ENCODE results near the gene TRMT61B.

Gene TRMT61B

DNA sequence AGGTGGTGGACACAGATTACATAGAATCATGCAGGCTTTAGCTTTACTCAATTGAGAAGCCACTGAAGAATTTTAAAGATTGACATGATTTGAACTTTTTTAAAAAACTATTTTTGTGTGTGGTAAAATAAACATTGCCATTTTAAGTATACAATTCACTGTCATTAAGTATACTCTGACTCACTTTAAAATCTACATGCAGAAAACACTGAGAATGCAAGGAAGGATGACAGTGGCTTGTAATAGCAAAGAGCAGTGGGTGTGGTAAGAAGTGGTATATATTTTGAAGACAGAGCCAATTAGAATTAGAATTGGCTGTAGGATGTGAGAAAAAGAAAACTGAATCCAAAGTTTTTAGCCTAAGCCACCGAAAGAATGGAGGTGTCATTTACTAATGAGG lies 14.9 kb downstream of the TRMT61B start:
- DNase-seq, result no peak

DNA sequence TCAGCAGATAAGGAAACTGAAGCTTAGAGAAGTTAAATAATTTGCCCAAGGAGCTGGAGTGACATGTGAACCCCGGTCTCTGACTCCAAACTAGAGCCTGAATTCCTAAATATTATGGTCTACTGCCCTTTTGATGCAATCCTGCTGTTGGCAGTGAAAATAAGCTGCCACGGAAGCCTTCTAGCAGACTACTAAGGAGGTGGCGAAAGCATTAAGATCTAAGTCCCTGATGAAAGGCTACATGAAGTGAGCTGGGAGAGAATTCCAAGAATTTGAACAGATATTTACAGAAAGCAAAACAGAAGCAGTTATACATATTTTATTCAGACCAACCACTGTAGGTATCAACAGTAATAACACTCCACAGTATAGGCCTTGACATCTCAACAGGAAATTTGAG lies 28.1 kb downstream of the TRMT61B start:
- no peak for DNase-seq

DNA sequence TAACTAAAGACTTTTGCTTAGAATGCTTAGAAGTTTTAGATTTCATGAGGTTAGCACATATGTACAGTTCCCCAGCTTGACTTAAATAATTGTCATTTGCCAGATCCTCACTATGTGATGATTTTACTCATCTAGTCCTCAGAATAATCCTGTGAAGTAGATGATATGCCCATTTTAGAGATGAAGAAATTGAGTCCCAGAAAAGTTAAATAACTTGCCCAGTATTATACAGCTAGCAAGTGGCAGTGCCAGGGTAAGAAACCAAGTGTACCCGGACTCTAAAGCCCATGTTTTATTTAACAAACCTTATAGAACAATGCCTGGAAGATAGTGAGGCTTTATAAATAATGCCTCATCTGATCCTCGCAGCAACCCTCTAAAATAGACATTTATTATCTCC lies 31.1 kb downstream of the TRMT61B start:
- no peak for DNase-seq

DNA sequence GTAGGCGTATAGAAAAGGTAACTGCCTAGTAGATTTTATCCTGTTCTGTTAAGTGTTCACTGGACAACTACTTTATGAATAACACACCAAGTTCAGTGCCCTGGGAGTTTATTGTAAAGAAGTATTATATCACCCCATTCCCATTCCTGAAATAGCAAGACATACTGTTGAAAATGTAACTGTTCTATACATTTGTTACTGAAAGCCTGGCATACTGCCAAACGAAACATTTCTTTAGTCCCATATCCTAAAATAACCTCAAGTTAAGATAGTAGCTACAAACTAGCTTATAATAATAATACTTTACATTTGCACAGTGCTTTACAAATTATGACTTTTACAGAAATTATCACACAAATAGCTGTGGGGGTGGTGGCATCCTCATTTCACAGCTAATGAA lies 34.3 kb downstream of the TRMT61B start:
- DNase-seq, result no peak

DNA sequence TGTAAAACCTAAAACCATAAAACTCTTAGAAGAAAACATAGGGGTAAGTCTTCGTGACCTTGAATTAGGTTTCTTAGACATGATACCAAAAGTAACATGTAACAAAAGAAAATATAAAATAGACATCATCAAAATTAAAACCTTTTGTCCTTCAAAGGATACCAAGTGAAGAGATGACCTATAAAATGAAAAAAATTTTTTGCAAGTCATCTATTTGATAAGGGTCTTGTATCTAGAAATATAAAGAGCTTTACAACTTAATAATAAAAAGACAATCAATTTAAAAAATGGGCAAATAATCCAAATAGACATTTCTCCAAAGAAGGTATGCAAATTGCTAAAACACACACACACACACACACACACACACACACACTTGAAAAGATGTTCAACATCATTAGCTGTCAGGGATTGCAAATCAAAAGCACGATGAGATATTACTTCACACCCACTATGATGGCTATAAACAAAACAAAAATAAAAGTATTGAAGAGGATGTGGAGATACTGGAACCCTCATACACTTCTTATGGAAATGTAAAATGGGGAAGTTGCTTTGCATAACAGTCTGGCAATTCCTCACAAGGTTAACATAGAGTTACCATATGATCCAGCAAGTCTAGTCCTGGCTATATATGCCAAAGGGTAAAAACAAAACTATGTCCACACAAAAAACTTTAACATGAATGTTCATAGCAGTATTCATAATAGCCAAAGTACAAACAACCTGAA lies 36.2 kb downstream of the TRMT61B start:
- DNase-seq, result no peak

DNA sequence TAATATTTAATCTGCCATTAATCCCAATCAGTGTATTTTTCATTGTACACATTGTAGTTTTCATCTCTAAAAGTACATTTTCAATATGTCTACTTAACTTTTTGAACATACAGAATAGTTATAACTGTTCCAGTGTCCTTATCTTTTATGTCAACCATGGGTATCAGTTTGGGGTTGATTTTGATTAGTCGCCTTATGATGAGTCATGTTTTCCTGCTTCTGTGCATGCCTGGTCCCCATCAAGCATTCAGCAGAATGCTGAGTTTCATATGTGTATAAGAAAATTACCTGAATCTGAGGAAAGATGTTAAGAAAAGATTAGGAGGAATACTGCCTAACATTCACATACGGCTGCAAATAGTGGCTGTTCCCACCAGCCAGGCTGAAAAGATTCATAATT lies 41.7 kb downstream of the TRMT61B start:
- DNase-seq, result no peak

DNA sequence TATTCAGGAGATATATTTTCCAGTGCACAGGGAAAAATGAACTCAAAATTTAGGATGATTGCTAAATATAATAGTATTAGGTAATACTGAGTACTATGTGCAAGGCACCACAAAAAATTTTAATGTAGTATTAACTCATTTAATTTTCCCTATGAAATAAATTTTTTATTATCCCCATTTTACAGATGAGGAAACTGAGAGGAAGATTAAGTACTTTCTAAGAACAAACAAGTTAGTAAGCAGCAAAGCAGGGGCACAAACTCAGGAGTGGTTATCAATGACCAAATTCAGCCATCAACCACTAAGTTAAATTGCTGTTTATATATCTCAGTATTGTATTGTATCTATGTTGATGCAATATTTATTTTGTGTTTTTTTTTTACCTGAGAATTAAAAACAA lies 45.2 kb downstream of the TRMT61B start:
- DNase-seq, result no peak

DNA sequence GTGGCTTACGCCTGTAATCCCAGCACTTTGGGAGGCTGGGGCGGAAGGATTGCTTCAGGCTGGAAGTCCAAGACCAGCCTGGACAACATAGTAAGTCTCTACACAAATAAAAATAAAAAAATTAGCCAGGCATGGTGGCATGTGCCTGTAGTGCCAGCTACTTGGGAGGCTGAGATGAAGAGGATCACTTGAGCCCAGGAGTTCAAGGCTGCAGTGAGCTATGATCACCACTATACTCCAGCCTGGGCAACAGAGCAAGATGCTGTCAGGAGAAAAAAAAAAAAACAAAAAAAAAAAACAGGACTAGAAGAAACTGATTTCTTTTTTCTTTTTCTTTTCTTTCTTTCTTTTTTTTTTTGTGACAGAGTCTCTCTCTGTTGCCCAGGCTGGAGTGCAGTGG lies 45.9 kb downstream of the TRMT61B start:
- DNase-seq, result no peak

DNA sequence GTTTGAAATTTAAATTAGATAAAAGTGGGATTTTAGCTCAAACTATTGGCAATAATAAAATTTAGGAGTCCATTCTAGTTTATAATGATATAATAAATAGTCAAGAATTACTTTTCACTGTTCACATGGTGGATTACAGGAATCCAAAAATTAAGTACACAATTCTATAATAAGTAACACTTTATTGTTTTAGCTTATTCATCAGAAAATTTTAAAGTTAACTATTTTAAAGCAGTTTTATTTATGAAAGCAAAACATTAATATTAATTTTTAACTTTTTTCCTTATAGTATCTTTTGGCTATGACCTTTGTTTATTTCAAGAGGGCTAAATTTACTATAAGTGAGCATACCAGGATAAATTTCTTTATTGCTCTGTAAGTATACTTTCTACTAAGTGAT lies 48.1 kb downstream of the TRMT61B start:
- DNase-seq, result no peak

DNA sequence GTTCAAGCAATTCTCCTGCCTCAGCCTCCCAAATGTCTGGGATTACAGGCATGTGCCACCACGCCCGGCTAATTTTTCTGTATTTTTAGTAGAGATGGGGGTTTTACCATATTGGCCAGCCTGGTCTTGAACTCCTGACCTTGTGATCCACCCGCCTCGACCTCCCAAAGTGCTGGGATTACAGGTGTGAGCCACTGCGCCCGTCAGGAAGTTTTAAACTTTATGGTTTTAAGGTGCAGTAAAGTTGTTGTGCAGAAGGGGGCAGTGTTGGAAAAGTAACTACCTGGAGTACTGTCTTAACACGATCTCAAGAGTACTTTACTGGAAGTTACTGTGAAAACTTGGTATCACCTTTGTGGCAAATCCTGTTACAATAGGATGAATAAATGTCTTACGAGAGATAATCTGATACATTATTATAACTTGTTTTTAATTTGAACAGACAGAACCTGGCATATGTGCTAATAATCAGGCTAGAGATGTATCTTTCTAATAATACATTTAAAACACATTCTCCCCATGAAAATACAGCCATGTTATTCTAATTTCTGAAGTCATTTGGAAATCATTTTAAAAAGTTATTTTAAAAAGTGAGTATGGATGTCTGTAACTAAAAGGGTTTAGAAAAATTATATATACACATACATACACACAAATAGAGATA lies 48.7 kb downstream of the TRMT61B start:
- peak; percentile 37 for DNase-seq

DNA sequence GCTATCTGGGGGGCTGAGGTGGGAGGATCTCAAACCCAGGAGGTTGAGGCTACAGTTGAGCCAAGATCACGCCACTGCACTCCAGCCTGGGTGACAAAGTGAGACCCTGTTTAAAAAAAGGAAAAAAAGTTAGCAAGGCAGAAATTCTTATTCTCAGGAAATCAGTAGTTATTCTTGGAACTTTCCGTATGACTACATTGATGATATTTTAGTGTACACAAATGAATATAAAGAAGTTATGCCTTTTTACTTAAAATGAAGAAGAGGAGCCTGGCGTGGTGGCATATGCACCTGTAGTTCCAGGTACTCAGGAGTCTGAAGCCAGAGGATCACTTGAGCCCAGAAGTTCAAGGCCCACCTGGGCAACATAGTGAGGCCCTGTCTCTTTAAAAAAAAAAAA lies 52.1 kb downstream of the TRMT61B start:
- no peak for DNase-seq

DNA sequence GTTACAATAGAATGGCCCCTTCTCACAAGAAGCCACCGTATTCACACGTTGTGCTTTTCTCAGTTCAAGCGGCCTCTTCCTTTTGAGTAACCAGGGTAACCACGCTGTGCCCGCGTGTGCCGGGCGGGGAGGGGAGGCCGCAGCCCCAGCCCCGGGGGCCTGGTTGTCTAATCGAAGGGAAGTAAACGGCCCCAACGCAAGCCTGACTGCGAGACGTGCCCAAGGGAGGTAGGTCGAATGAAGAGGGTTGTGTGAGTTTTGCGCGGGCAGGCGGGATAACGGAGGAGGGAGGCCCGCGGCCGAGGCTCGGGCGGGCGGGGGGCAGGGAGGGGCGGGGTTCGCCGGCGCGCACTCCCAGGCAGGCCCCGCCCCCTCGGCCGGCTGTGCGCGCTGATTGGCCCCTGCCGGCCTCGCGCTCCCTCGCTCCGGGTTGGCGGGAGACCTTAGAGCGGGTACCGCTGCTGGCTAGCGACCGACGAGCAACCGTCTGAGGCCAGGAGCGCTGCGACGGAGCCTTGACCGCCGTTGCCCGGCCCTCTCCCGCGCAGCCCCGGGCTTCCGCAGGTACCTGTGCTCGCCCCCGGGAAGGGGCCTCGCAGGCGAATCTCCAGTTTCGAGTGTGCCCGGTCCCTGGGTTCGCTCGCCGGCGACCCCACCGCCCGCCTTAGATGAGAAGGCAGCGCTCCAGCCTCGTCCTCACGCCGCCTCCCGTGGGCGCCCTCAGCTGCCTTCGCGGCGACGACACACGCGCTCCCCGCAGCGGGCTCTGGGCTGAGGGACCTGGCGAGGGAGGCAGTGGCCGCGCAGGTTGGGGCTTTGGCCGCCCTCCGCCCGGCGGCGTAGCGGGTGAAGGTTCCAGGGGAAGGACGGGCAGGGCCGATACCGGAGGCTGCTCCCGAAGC lies 59.5 kb downstream of the TRMT61B start, which contains the start of gene SPDYA:
SPDYA (plus strand) TSS at position 451 of the 902 bp plus-strand sequence. CDS start 5,181 bp downstream, outside the sequence.
- peak; percentile 83 for DNase-seq

DNA sequence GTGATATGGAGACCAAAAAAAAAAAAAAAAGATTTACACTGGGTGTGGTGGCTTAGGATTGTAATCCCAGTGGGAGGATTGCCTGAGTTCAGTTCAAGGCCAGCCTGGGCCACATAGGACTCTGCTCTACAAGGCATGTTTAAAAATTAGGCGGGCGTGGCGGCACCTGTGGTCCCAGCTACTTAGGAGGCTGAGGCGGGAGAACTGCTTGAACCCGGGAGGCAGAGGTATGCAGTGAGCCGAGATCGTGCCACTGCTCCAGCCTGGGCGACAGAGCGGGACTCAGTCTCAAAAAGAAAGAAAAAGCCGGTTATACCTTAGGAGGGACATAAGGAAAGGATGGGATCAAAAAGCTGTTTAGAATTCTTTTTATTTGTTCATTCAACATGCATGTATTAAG lies 60.2 kb downstream of the TRMT61B start:
- no peak for DNase-seq

DNA sequence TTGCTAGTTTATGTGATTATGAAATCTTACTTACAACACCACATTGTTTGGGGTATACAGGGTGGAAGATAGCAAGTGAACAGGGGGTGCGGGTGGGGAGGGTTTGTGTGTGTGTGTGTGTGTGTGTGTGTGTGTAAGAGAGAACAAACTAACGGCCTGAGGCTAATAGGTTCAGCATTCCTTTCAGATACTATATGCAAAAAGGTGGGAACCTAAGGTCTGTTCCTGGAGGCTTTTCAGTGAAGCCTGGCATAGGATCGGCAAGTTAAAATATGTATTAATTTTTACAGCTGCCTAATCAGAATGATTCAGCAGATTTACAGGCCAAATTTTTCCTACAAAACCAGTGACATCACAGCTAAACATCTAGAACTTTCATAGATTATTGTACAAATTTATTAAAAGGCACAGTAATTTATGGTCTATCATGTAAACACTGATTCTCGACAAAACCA lies 67.1 kb downstream of the TRMT61B start:
- no peak for DNase-seq

DNA sequence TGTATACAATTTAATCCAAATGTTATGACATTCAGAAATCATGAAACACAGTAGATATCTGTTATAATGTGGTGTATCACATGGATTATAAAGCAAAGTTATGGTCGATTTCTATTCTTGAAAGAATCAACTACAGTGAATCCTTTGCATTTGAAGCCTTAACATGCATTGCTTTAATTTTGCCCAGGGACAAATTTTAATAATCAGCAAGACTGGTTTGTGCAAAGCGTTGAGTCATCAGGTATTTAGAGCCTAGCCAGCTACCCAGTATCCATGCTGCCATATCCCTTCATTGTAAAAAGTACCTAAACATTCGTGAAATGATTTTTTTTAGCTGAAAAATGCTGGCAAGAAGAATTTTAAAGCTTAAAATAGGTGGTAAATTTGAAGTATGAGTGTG lies 68.4 kb downstream of the TRMT61B start:
- no peak for DNase-seq

Data from activated T-cell treated with anti-CD3 and anti-CD28 coated beads, Interleukin-2, amount 50 U/mL, for 1 hour (primary cell).